AG04450 (cell line): ENCODE data around the gene FOXK2. TPM values are rescaled to one million over a fixed set of nuclear protein-coding genes. Genes with fewer than 3 reads are reported as not detected.

ENCODE experiments used
- CTCF ChIA-PET: fragments of 300-600, 350-600 bp; formaldehyde crosslinking; extraction: SDS; loops from one replicate; lab custom pipeline; 2022; ENCODE audit warnings: antibody characterized with exemption, inconsistent platforms; lab: Charles Lee
- POLR2A ChIA-PET: fragments of 350-600 bp; formaldehyde crosslinking; extraction: SDS; loops from one replicate; lab custom pipeline; 2021; ENCODE audit warnings: antibody characterized with exemption, inconsistent platforms; lab: Yijun Ruan, JAX
- DNase-seq: peaks from one replicate; pipeline ENCODE4 v3.0.0-alpha.2; 2011; ENCODE audit warnings: low read depth, low spot score
- H3K27ac ChIP-seq: one replicate; pipeline ENCODE4 v1.5.1; 2012; ENCODE audit warnings: low read depth, low read length, control low read depth
- H3K27me3 ChIP-seq: one replicate; pipeline ENCODE4 v1.6.0; 2012; ENCODE audit warnings: low read length; ENCODE audit not compliant: control insufficient read depth, insufficient read depth
- H3K4me3 ChIP-seq: 2 replicates; pipeline ENCODE4 v1.5.1; 2011; ENCODE audit warnings: mild to moderate bottlenecking, low read depth, low read length, control low read depth
- H3K9me3 ChIP-seq: 2 replicates; pipeline ENCODE4 v1.5.1; 2012; ENCODE audit warnings: low read length; ENCODE audit not compliant: control insufficient read depth, insufficient read depth
- CTCF ChIP-seq: IDR thresholded peaks from 2 replicates; pipeline ENCODE4 v1.5.1; 2011; ENCODE audit warnings: low read depth, low read length, control low read depth, inconsistent platforms
- polyA plus RNA-seq: library from polyadenylated mRNA; depleted of rRNA; stranded (reverse); fragments of >200 nt; gene quantifications from 2 replicates; pipeline ENCODE4 v1.2.3, GENCODE V29; 2011

FOXK2 gene
- polyA plus RNA-seq, 1 experiment, result 21.7 TPM

DNA sequence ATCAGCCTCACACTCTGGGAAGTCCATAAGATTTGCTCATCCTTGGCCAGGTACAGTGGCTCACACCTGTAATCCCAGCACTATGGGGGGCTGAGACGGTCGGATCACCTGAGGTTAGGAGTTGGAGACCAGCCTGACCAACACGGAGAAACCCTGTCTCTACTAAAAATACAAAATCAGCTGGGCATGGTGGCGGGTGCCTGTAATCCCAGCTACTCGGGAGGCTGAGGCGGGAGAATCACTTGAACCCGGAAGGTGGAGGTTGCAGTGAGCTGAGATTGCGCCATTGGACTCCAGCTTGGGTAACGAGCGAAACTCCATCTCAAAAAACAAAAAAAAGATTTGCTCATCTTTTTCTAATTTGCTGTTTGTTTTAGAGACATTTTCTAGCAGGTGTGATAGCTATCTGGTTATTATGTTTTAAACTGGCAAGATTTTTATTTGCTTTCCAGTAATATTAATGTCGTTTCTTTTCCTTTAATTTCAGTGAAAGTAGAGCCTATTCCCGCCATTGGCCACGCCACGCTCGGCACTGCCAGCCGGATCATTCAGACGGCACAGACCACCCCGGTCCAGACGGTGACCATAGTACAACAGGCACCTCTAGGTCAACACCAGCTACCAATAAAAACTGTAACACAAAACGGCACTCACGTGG lies 67.2 kb downstream of the FOXK2 start:
- POLR2A ChIA-PET, result interaction anchor here (0.5 kb wide), 1 partner anchor 54 kb away, joined by 4 read pairs; no protein-coding TSS in a partner anchor
- CTCF ChIA-PET, result no interaction called here
- H3K27ac ChIP-seq, result no peak overlapping the region
- no peak for TF ChIP-seq CTCF
- H3K9me3 ChIP-seq, result peaks cover 5% of the 10 kb centered on the region; the same call in 1 of the 2 replicates
- H3K27me3 ChIP-seq, result no peaks in the 10 kb centered on the region
- DNase-seq, result no peak
- H3K4me3 ChIP-seq, result no peak overlapping the region

DNA sequence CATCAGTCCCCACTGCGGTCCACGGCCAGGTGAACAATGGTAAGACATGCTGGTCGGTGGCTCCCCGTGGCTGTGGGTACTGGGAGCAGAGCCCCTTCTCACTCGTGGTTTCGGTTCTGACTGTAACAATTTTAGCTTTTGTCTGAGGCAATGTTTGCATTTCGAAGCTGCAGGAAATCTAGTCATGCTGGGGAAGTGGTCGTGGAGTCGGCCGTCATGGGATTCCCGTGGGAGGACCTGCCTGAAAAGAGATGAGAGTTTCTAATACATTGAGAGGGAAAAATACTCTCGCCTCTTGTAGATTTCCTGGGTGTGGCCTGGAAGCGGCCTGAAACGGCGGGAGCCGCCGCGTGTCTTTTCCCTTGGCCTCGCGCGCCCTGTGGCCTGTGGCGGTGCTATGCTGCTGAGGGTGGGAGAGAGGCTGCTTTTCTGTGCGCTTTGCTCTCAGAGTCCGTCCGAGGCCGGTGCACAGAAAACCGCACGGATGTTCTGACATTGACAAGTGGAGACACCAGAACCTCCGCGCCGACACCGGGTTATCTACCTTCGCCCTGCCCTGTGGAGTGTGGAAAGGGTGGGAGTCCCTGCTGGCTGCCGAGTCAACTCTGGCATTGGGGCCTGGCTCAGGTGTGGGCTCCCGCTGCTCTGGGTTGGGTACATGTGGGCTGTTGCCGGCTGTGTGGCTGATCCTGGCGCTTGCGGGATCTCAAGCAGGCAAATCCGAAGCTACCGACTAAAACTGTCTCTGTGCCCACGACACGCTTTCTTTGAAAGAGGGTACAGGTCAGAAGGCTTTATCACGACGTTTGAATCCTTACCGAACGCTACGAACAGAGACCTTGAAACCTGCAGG lies 67.9 kb downstream of the FOXK2 start:
- Histone ChIP-seq H3K9me3 (peaks cover 5% of the 10 kb centered on the region; the same call in 1 of the 2 replicates), H3K4me3 (no peak overlapping the region), H3K27ac (no peak overlapping the region), H3K27me3 (no peaks in the 10 kb centered on the region)
- no peak for DNase-seq
- ChIA-PET CTCF (no interaction called here), POLR2A (no interaction called here)
- TF ChIP-seq CTCF, result no peak

GRCh38 chr17:82588266-82589175 lies 69.0 kb downstream of the FOXK2 start:
- TF ChIP-seq CTCF, result no peak
- Histone ChIP-seq H3K27me3 (no peaks in the 10 kb centered on the region), H3K4me3 (no peak overlapping the region), H3K27ac (no peak overlapping the region), H3K9me3 (peaks cover 5% of the 10 kb centered on the region; the same call in 1 of the 2 replicates)
- POLR2A ChIA-PET, result no interaction called here
- DNase-seq, result no peak
- CTCF ChIA-PET, result no interaction called here

GRCh38 chr17:82589851-82590180 lies 70.3 kb downstream of the FOXK2 start:
- ChIA-PET CTCF (no interaction called here), POLR2A (no interaction called here)
- Histone ChIP-seq H3K9me3 (peaks cover 5% of the 10 kb centered on the region; the same call in 1 of the 2 replicates), H3K27me3 (no peaks in the 10 kb centered on the region), H3K27ac (no peak overlapping the region), H3K4me3 (no peak overlapping the region)
- TF ChIP-seq CTCF, result no peak
- no peak for DNase-seq
